Esophagus (tissue), 2 donors: ENCODE measurements around the gene HOXC12. TPM values are rescaled to one million over a fixed set of nuclear protein-coding genes. Genes with fewer than 3 reads are reported as not detected.
A peak's percentile ranks its signal among the peaks of the same experiment; 100 is the strongest.

Experiments used
- H3K27ac ChIP-seq, 2 donors: one replicate each; pipeline ENCODE4 v1.5.1; 2013; ENCODE audit warnings: low read depth in 2 of 2, mild to moderate bottlenecking in 2 of 2, inconsistent platforms in 1 of 2, low read length in 1 of 2, moderate library complexity in 1 of 2
- H3K27me3 ChIP-seq, 2 donors: one replicate each; pipeline ENCODE4 v1.6.1; 2013; ENCODE audit warnings: low read length in 2 of 2, control low read depth in 1 of 2, mild to moderate bottlenecking in 1 of 2; ENCODE audit not compliant: insufficient read depth in 2 of 2, control insufficient read depth in 1 of 2
- H3K36me3 ChIP-seq, 2 donors: one replicate each; pipeline ENCODE4 v1.6.1; 2013; ENCODE audit warnings: low read length in 1 of 2; ENCODE audit not compliant: control insufficient read depth in 2 of 2, insufficient read depth in 2 of 2
- H3K4me1 ChIP-seq, 2 donors: one replicate each; pipeline ENCODE4 v1.6.1; 2013; ENCODE audit warnings: low read length in 1 of 2; ENCODE audit not compliant: control insufficient read depth in 2 of 2, insufficient read depth in 2 of 2
- H3K4me3 ChIP-seq, 2 donors: one replicate each; pipeline ENCODE4 v1.5.1; 2013; ENCODE audit warnings: low read length in 2 of 2, mild to moderate bottlenecking in 2 of 2, low read depth in 1 of 2, moderate library complexity in 1 of 2
- H3K9me3 ChIP-seq, 2 donors: one replicate each; pipeline ENCODE4 v1.6.1; 2013; ENCODE audit warnings: mild to moderate bottlenecking in 2 of 2, low read depth in 1 of 2, low read length in 1 of 2, moderate library complexity in 1 of 2; ENCODE audit not compliant: control insufficient read depth in 2 of 2, insufficient read depth in 1 of 2
- WGBS, 2 donors: extraction: QIAGEN DNeasy Blood & Tissue Kit; methylation state at CpG; one replicate each; pipeline ENCODE4 v1.1.7; 2013; 5-methylcytosine and 5-hydroxymethylcytosine counted together
- polyA plus RNA-seq, 2 donors: library from polyadenylated mRNA; stranded (reverse); fragments of 200-250 nt; gene quantifications; one replicate each; pipeline ENCODE4 v1.2.3, GENCODE V29; 2013
- donor health status: healthy with polysubstance abuse.
- donor health status: Bipolar disorder and iron deficiency.

The HOXC12 gene
- polyA plus RNA-seq, 2 donors: not detected

- H3K27me3 ChIP-seq: peaks cover 14 to 48% of the 10 kb centered on the region in 2 donors
Measured at GRCh38 chr12:53970451-53970850, 15.7 kb downstream of the HOXC12 start.

GRCh38 chr12:53971129-53971528 lies 16.4 kb downstream of the HOXC12 start:
- Histone ChIP-seq H3K36me3 (no peaks in the 10 kb centered on the region), H3K27ac (no peak overlapping the region), H3K4me3 (no peak overlapping the region), H3K4me1 (peaks cover 6 to 9% of the 10 kb centered on the region in 2 donors), H3K9me3 (peaks cover 0 to 3% of the 10 kb centered on the region in 2 donors), H3K27me3 (peaks cover 14 to 43% of the 10 kb centered on the region in 2 donors)
- 69 to 72% methylated on average over 3 of the region's 3 CpGs for WGBS, 2 donors

More at GRCh38 chr12:53970451-53970850, 15.7 kb downstream of the HOXC12 start:
- Histone ChIP-seq H3K4me3 (no peak overlapping the region), H3K36me3 (no peaks in the 10 kb centered on the region), H3K9me3 (peaks cover 0 to 3% of the 10 kb centered on the region in 2 donors), H3K27ac (no peak overlapping the region), H3K4me1 (peaks cover 6 to 9% of the 10 kb centered on the region in 2 donors)
- WGBS, 2 donors: 21 to 36% methylated on average over 4 of the region's 4 CpGs

DNA sequence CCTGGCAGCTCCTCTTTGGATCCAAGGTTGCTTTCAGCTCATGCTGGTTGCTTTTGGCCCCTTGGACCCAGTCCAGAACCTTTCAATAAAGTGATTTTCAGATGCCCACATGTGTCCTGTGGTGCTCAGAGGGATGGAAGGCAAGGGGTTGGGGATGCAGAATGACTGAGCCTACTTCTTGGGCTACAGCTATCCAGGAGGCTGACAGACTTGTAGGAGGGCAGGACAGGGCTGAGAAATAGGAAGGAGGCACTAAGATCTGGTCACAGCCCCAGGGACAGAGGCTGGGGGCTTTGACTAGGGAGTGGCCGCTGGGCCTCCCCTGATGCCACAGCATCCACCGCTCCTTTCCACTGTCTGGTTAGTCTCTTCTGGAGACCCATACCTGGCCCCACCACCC lies 17.0 kb downstream of the HOXC12 start:
- Histone ChIP-seq H3K4me1 (peaks cover 6 to 9% of the 10 kb centered on the region in 2 donors), H3K9me3 (peaks cover 0 to 3% of the 10 kb centered on the region in 2 donors), H3K27me3 (peaks cover 14 to 38% of the 10 kb centered on the region in 2 donors), H3K27ac (no peak overlapping the region), H3K36me3 (no peaks in the 10 kb centered on the region), H3K4me3 (no peak overlapping the region)
- 40 to 50% methylated on average over 2 of the region's 2 CpGs for WGBS, 2 donors

DNA sequence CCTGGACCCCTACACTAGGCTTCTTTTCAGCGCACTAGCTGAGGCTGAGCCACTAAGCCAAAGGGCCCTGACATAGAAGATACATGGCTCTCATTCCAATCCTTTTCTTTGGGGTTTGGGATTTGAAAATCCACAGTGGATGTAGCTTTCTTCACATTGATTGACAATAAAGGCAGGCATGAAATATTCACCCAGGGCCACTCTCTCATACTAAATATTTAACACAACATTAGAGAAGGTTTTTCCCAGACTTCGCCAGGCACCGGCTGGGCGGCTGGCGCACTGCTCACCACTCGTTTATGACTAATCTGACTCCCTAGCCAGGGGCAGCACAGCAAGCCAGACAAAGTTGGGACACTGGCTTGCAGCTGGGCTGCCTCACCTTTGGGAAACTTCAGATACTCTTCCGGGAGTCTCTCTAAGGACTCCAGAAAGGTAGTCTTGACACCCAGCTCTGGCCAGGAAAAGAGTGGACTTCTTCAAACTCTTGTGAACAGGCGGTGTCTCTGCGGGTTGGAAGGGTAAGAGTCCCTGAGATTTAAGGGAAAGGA lies 17.5 kb downstream of the HOXC12 start:
- no peaks in the 10 kb centered on the region for H3K36me3 ChIP-seq
- 24% methylated on average over 9 of the region's 9 CpGs for WGBS, 2 donors
- peaks cover 6 to 9% of the 10 kb centered on the region in 2 donors for H3K4me1 ChIP-seq
- H3K4me3 ChIP-seq: no peak overlapping the region
- no peak overlapping the region for H3K27ac ChIP-seq
- H3K27me3 ChIP-seq: peaks cover 15 to 38% of the 10 kb centered on the region in 2 donors
- peaks cover 0 to 3% of the 10 kb centered on the region in 2 donors for H3K9me3 ChIP-seq

DNA sequence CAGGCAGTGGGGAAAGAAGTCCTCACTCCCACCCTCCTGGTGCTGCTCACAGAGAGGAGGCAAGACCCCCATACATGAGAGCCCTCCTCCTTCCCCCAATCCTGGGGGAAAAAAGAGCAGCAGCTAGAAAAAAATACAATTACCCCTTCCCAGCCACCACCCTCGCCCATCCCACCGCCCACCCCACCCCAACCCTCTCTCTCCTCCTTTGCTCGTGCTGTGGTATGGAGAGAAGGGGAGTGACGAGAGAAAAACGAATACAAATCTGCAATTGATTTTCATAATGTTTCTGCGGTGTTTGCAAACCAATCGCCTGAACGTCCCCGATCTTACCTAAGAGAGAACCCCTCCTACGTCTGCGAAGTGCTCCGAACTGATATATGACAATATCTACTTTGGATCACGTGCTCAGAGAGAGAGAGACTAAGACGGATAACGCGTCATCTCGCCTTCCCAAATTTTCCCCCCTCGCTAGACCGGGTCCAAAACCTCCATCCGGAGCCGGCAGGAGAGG lies 18.1 kb downstream of the HOXC12 start, which contains the start of gene HOXC11:
Gene HOXC11, plus strand, starts transcription at position 405 of the 514 bp plus-strand sequence. CDS start 116 bp downstream, outside the sequence.
- no peaks in the 10 kb centered on the region for H3K36me3 ChIP-seq
- H3K9me3 ChIP-seq: peaks cover 0 to 3% of the 10 kb centered on the region in 2 donors
- WGBS, 2 donors: 10 to 13% methylated on average over 21 of the region's 21 CpGs
- H3K27ac ChIP-seq: no peak within 1 kb of the TSS
- peaks cover 12 to 38% of the 10 kb centered on the region in 2 donors for H3K27me3 ChIP-seq
- peaks cover 6 to 9% of the 10 kb centered on the region in 2 donors for H3K4me1 ChIP-seq
- H3K4me3 ChIP-seq: peak within 1 kb of the TSS in 1 of 2 donors; percentile 38

GRCh38 chr12:53973236-53974042 lies 18.7 kb downstream of the HOXC12 start:
- H3K4me3 ChIP-seq: peak overlapping the region in 1 of 2 donors; percentile 38
- no peaks in the 10 kb centered on the region for H3K36me3 ChIP-seq
- 6% methylated on average over 70 to 71 of the region's 71 CpGs for WGBS, 2 donors
- no peak overlapping the region for H3K27ac ChIP-seq
- peaks cover 0 to 3% of the 10 kb centered on the region in 2 donors for H3K9me3 ChIP-seq
- H3K4me1 ChIP-seq: peaks cover 6 to 9% of the 10 kb centered on the region in 2 donors
- peaks cover 9 to 33% of the 10 kb centered on the region in 2 donors for H3K27me3 ChIP-seq

DNA sequence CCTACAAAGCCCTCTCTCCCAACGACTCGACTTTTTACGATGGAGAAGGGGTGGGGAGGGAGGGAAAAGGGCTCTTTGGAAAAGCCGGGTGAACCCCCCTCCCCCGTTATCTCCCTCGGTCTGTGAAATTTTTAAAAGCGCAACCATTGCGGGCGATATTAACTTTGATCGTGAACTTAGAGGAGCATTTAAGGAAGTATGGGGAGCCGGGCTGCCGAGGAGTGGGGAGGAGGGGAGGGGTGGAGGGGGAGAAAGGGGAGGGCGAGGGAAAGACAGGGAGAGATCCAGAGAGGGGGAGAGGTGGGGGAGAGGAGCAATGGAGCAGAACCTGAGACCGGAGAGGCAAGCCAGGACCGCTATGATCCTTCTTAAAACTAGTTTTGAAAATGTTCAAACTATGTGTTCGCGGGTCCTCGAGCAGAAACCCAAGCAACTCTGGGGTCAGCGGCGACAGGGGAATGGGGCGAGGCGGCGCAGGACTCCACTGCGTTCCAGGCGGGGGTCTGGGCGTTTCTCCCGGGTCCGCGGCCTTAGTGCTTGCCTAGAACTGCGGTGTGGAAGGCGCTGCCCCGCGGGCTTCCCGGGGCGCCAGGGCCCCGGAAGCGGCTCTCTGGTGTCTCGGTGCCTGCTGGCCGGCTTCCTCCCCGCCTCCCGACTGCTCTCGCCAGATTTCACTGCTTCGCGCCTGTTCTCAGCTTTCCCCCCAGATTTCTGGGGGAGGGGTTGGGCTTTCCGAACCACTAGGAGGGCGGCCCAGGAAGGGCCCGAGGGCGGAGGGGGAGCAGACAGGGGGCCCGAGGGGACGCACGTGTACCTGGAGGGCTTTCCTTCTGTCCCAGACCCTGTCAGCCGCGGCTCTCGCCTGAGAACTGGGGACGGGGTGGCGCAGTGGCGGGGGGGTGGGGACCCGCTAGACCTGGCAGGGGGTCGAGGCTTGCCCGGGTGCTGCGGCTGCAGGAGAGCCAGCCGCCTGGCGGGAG lies 19.7 kb downstream of the HOXC12 start, which contains the start of gene HOTAIR:
Gene HOTAIR, minus strand, starts transcription at position 871 of the 980 bp plus-strand sequence.
- no peak within 1 kb of the TSS for H3K27ac ChIP-seq
- H3K36me3 ChIP-seq: no peaks in the 10 kb centered on the region
- H3K4me3 ChIP-seq: peak within 1 kb of the TSS; percentile 27 to 38
- H3K9me3 ChIP-seq: peaks cover 0 to 3% of the 10 kb centered on the region in 2 donors
- WGBS, 2 donors: 3 to 4% methylated on average over 53 to 63 of the region's 63 CpGs
- peaks cover 6 to 9% of the 10 kb centered on the region in 2 donors for H3K4me1 ChIP-seq
- H3K27me3 ChIP-seq: peaks cover 5 to 31% of the 10 kb centered on the region in 2 donors

- H3K27me3 ChIP-seq: peaks cover 10 to 37% of the 10 kb centered on the region in 2 donors
- peaks cover 6 to 9% of the 10 kb centered on the region in 2 donors for H3K4me1 ChIP-seq
- H3K27ac ChIP-seq: no peak overlapping the region
- 2 to 3% methylated on average over 25 of the region's 25 CpGs for WGBS, 2 donors
- peak overlapping the region in 1 of 2 donors; percentile 38 for H3K4me3 ChIP-seq
- H3K9me3 ChIP-seq: peaks cover 0 to 3% of the 10 kb centered on the region in 2 donors
- H3K36me3 ChIP-seq: no peaks in the 10 kb centered on the region
Measured at GRCh38 chr12:53975064-53975471, 20.4 kb downstream of the HOXC12 start.
